HEK293 (cell line): Measurements from ENCODE around the gene PRRG4.
A peak's percentile ranks its signal among the peaks of the same experiment; 100 is the strongest.
"Not testable (repeated sequence)": the region's sequence is repeated elsewhere in the genome, so short reads cannot be mapped to it uniquely, and the experiment has no call there.

ENCODE experiments used
- CTCF ChIA-PET: fragments of 350-600 bp; formaldehyde crosslinking; extraction: SDS; loops from one replicate; lab custom pipeline; 2021; ENCODE audit warnings: antibody characterized with exemption; lab: Yijun Ruan, JAX
- POLR2A ChIA-PET: fragments of 300-600 bp; formaldehyde crosslinking; extraction: SDS; loops from one replicate; lab custom pipeline; 2020; ENCODE audit warnings: antibody characterized with exemption, inconsistent platforms; lab: Yijun Ruan, JAX
- H3K27ac ChIP-seq: fragments of 200-500 bp; sonication (Bioruptor generic); 2 replicates; pipeline ENCODE4 v1.5.1; 2014; ENCODE audit warnings: low read depth, low read length, control low read depth, inconsistent platforms; ENCODE audit errors: extremely low read depth
- H3K36me3 ChIP-seq, 2 experiments: fragments of 200-500 bp in 1 of 2; sonication (Bioruptor generic) in 1 of 2; 1 replicate in 1 of 2; 2 replicates in 1 of 2; pipeline ENCODE4 v1.5.1; 2014 to 2017; ENCODE audit warnings: inconsistent platforms in 2 of 2, low read length in 2 of 2; ENCODE audit not compliant: control insufficient read depth in 2 of 2, insufficient read depth in 1 of 2
- H3K4me1 ChIP-seq: fragments of 200-500 bp; sonication (Bioruptor generic); 2 replicates; pipeline ENCODE4 v1.5.1; 2014; ENCODE audit warnings: mild to moderate bottlenecking, low read length, inconsistent platforms; ENCODE audit not compliant: control insufficient read depth, insufficient read depth
- H3K4me3 ChIP-seq: 2 replicates; pipeline ENCODE4 v1.5.1; 2011; ENCODE audit warnings: low read depth, mild to moderate bottlenecking, control low read depth, low read length, moderate library complexity
- H3K9me3 ChIP-seq: fragments of 200-500 bp; sonication (Bioruptor generic); 2 replicates; pipeline ENCODE4 v1.5.1; 2014; ENCODE audit warnings: low read depth, low read length, inconsistent platforms; ENCODE audit not compliant: control insufficient read depth, insufficient read depth
- WT1 ChIP-seq: fragments of 450-650 bp; formaldehyde crosslinking; IDR thresholded peaks from 2 replicates; pipeline ENCODE4 v1.5.1; 2016; ENCODE audit warnings: missing biosample characterization, missing genetic modification characterization
- ZBTB8A ChIP-seq: fragments of 450-650 bp; formaldehyde crosslinking; IDR thresholded peaks from 2 replicates; pipeline ENCODE4 v1.5.1; 2016; ENCODE audit warnings: missing biosample characterization, missing genetic modification characterization
- ZNF623 ChIP-seq: fragments of 450-650 bp; formaldehyde crosslinking; IDR thresholded peaks from 2 replicates; pipeline ENCODE4 v1.5.1; 2016; ENCODE audit warnings: missing biosample characterization, missing genetic modification characterization
- TF ChIP-seq, protein P1 (sequence below): fragments of 450-650 bp; formaldehyde crosslinking; IDR thresholded peaks from 2 replicates; pipeline ENCODE4 v1.5.1; 2016; ENCODE audit warnings: missing biosample characterization, missing genetic modification characterization, low read depth
- TF ChIP-seq, protein P2 (sequence below): fragments of 450-650 bp; formaldehyde crosslinking; IDR thresholded peaks from 2 replicates; pipeline ENCODE4 v1.5.1; 2017; ENCODE audit warnings: missing biosample characterization, missing genetic modification characterization
- TF ChIP-seq, protein P3 (sequence below): fragments of 450-650 bp; formaldehyde crosslinking; IDR thresholded peaks from 2 replicates; pipeline ENCODE4 v1.5.1; 2016; ENCODE audit warnings: missing biosample characterization, missing genetic modification characterization
- TF ChIP-seq, protein P4 (sequence below): fragments of 450-650 bp; formaldehyde crosslinking; conservative IDR thresholded peaks from 2 replicates; pipeline ENCODE4 v1.5.1; 2016; ENCODE audit warnings: low read depth, missing biosample characterization, missing genetic modification characterization
- TF ChIP-seq, protein P5 (sequence below): fragments of 450-650 bp; formaldehyde crosslinking; IDR thresholded peaks from 2 replicates; pipeline ENCODE4 v1.5.1; 2016; ENCODE audit warnings: missing biosample characterization, missing genetic modification characterization

The PRRG4 gene

DNA sequence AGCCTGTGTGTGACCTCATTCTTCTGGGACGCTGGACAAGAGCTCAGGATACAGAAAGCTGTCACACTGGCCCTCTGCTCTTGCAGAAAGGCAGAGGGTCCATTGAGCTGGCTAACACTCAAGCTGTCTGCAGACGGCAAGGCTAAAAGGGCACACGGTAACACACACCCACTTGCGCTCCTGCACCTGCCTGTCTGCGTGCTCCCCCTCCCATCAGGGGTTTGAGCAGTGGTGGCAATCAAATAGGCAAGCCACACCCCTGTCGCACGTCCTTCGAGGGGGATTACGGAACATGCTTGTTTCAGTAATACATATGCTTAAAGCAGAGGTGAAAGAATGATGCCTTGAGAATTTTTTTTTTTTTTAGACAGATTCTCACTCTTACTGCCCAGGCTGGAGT, 55.8 kb downstream of the PRRG4 start (continued):
- TF ChIP-seq, protein P1, sequence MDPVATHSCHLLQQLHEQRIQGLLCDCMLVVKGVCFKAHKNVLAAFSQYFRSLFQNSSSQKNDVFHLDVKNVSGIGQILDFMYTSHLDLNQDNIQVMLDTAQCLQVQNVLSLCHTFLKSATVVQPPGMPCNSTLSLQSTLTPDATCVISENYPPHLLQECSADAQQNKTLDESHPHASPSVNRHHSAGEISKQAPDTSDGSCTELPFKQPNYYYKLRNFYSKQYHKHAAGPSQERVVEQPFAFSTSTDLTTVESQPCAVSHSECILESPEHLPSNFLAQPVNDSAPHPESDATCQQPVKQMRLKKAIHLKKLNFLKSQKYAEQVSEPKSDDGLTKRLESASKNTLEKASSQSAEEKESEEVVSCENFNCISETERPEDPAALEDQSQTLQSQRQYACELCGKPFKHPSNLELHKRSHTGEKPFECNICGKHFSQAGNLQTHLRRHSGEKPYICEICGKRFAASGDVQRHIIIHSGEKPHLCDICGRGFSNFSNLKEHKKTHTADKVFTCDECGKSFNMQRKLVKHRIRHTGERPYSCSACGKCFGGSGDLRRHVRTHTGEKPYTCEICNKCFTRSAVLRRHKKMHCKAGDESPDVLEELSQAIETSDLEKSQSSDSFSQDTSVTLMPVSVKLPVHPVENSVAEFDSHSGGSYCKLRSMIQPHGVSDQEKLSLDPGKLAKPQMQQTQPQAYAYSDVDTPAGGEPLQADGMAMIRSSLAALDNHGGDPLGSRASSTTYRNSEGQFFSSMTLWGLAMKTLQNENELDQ = no peak
- TF ChIP-seq, protein P2, sequence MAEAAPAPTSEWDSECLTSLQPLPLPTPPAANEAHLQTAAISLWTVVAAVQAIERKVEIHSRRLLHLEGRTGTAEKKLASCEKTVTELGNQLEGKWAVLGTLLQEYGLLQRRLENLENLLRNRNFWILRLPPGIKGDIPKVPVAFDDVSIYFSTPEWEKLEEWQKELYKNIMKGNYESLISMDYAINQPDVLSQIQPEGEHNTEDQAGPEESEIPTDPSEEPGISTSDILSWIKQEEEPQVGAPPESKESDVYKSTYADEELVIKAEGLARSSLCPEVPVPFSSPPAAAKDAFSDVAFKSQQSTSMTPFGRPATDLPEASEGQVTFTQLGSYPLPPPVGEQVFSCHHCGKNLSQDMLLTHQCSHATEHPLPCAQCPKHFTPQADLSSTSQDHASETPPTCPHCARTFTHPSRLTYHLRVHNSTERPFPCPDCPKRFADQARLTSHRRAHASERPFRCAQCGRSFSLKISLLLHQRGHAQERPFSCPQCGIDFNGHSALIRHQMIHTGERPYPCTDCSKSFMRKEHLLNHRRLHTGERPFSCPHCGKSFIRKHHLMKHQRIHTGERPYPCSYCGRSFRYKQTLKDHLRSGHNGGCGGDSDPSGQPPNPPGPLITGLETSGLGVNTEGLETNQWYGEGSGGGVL (tag by site-specific recombination) = no peak

DNA sequence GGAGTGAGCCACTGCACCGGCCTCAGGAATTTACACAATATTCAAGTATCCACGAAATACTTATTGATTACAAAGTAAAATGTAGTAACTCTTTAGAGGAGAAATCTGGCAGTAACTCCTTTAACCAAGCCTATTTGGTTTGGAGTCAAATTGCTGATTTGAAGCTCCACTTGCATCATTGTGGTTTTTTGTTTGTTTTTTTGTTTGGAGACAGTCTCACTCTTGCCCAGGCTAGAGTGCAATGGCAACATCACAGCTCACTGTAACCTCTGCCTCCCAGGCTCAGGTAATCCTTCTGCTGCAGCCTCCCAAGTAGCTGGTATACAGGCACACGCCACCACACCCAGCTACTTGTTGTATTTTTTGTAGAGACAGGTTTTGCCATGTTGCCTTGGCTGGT, 56.5 kb downstream of the PRRG4 start:
- Histone ChIP-seq H3K9me3 (no peaks in the 10 kb centered on the region), H3K27ac (no peak overlapping the region), H3K36me3 (no peaks in the 10 kb centered on the region), H3K4me1 (no peaks in the 10 kb centered on the region), H3K4me3 (no peak overlapping the region)
- POLR2A ChIA-PET = no interaction called here
- CTCF ChIA-PET = interaction anchor here (0.6 to 2.3 kb wide), 2 partner anchors 9 to 139 kb away, joined by 3 to 7 read pairs; no protein-coding TSS in a partner anchor
- TF ChIP-seq WT1 (tag by site-specific recombination) = peak; percentile 54
- TF ChIP-seq, protein P3, sequence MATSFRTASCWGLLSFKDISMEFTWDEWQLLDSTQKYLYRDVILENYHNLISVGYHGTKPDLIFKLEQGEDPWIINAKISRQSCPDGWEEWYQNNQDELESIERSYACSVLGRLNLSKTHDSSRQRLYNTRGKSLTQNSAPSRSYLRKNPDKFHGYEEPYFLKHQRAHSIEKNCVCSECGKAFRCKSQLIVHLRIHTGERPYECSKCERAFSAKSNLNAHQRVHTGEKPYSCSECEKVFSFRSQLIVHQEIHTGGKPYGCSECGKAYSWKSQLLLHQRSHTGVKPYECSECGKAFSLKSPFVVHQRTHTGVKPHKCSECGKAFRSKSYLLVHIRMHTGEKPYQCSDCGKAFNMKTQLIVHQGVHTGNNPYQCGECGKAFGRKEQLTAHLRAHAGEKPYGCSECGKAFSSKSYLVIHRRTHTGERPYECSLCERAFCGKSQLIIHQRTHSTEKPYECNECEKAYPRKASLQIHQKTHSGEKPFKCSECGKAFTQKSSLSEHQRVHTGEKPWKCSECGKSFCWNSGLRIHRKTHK (tag by site-specific recombination) = no peak
- TF ChIP-seq, protein P4, sequence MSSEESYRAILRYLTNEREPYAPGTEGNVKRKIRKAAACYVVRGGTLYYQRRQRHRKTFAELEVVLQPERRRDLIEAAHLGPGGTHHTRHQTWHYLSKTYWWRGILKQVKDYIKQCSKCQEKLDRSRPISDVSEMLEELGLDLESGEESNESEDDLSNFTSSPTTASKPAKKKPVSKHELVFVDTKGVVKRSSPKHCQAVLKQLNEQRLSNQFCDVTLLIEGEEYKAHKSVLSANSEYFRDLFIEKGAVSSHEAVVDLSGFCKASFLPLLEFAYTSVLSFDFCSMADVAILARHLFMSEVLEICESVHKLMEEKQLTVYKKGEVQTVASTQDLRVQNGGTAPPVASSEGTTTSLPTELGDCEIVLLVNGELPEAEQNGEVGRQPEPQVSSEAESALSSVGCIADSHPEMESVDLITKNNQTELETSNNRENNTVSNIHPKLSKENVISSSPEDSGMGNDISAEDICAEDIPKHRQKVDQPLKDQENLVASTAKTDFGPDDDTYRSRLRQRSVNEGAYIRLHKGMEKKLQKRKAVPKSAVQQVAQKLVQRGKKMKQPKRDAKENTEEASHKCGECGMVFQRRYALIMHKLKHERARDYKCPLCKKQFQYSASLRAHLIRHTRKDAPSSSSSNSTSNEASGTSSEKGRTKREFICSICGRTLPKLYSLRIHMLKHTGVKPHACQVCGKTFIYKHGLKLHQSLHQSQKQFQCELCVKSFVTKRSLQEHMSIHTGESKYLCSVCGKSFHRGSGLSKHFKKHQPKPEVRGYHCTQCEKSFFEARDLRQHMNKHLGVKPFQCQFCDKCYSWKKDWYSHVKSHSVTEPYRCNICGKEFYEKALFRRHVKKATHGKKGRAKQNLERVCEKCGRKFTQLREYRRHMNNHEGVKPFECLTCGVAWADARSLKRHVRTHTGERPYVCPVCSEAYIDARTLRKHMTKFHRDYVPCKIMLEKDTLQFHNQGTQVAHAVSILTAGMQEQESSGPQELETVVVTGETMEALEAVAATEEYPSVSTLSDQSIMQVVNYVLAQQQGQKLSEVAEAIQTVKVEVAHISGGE (tag by site-specific recombination) = no peak
- TF ChIP-seq ZNF623 = no peak
- TF ChIP-seq, protein P5, sequence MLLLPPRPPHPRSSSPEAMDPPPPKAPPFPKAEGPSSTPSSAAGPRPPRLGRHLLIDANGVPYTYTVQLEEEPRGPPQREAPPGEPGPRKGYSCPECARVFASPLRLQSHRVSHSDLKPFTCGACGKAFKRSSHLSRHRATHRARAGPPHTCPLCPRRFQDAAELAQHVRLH (tag by site-specific recombination) = no peak

DNA sequence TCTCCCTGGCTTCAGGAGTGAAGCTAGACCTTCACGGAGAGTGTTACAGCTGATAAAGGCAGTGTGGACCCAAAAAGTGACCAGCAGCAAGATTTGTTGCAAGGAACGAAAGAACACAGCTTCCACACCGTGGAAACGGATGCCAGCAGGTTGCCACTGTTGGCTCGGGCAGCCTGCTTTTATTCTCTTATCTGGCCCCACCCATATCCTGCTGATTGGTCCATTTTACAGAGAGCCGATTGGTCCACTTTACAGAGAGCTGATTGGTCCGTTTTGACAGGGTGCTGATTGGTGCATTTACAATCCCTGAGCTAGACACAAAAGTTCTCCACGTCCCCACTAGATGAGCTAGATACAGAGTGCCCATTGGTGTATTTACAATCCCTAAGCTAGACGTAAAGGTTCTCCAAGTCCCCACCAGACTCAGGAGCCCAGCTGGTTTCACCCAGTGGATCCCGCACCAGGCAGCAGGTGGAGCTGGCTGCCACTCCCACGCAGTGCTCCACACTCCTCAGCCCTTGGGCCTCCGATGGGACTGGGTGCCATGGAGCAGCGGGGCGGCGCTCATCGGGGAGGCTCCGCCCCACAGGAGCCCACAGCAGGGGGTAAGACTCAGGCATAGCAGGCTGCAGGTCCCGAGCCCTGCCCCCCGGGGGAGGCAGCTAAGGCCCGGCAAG, 58.1 kb downstream of the PRRG4 start:
- H3K4me1 ChIP-seq, H3K4me3 ChIP-seq, H3K27ac ChIP-seq, POLR2A ChIA-PET, H3K36me3 ChIP-seq, H3K9me3 ChIP-seq: not testable (repeated sequence)
- CTCF ChIA-PET = interaction anchor here (0.7 kb wide), 1 partner anchor 18 kb away, joined by 3 read pairs; no protein-coding TSS in a partner anchor

DNA sequence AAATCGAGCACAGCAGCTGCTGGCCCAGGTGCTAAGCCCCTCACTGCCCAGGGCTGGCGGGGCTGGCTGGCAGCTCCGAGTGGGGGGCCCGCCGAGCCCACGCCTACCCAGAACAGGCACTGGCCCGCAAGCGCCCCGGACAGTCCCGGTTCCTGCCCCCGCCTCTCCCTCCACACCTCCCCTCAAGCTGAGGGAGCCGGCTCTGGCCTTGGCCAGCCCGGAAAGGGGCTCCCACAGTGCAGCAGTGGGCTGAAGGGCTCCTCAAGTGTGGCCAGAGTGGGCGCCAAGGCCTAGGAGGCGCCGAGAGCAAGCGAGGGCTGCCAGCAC, 58.6 kb downstream of the PRRG4 start:
- H3K9me3 ChIP-seq, H3K4me1 ChIP-seq, POLR2A ChIA-PET, H3K27ac ChIP-seq, H3K4me3 ChIP-seq, H3K36me3 ChIP-seq, CTCF ChIA-PET: not testable (repeated sequence)
- peak; percentile 62 for TF ChIP-seq ZBTB8A (tag by site-specific recombination)
